K562 (cell line): ENCODE measurements around the gene WWOX. TPM values are rescaled to one million over a fixed set of nuclear protein-coding genes. Genes with fewer than 3 reads are reported as not detected.

ENCODE experiments used
- ATAC-seq: fragments of 200-7000 bp; cut with Tn5 transposase; 3 replicates; pipeline ENCODE4 v1.9.1; 2020; ENCODE audit warnings: moderate library complexity
- BruUV-seq: library from RNA; stranded (reverse); fragments of 400-500 nt; replicated peaks from 2 replicates; lab custom pipeline; 2021; lab: Mats Ljungman, UMichigan
- CTCF ChIA-PET: fragments of 300-600 bp; formaldehyde crosslinking; extraction: SDS; loops from one replicate; lab custom pipeline; 2021; ENCODE audit warnings: low intra/inter-chr PET ratio; lab: Yijun Ruan, JAX
- POLR2A ChIA-PET: fragments of 300-600, 350-650 bp; sonication (Branson Sonifier 250); formaldehyde crosslinking; extraction: SDS; loops from one replicate; lab custom pipeline; 2021; ENCODE audit warnings: antibody characterized with exemption, inconsistent platforms; lab: Yijun Ruan, JAX
- DNase-seq, 4 experiments: peaks; one replicate each; pipeline versions ENCODE4 v3.0.0 to v3.0.0-alpha.2; 2011 to 2018; ENCODE audit warnings: low spot score in 3 of 4, mixed read lengths in 3 of 4; ENCODE audit errors: extremely low read depth in 1 of 4
- FAIRE-seq: peaks from 2 replicates; lab custom pipeline; 2011; peaks lifted over from hg19 to GRCh38; lab: Jason Lieb, UNC
- H2AFZ ChIP-seq: 2 replicates; pipeline ENCODE4 v1.6.0; 2011; ENCODE audit warnings: low read depth, low read length, control low read depth, inconsistent platforms
- H3K27ac ChIP-seq: fragments of 200-600 bp; 3 replicates; pipeline ENCODE4 v1.8.0; 2011; ENCODE audit warnings: low read depth, mild to moderate bottlenecking, control low read depth, inconsistent platforms, low read length, moderate library complexity, mixed read lengths; ENCODE audit errors: extremely low read depth
- H3K27me3 ChIP-seq, 2 experiments: fragments of 300-600 bp in 1 of 2; 2 replicates in 1 of 2; 3 replicates in 1 of 2; pipeline versions ENCODE4 v1.6.0 to v1.8.0; 2011; ENCODE audit warnings: inconsistent platforms in 2 of 2, low read length in 2 of 2, mild to moderate bottlenecking in 1 of 2, mixed read lengths in 1 of 2, moderate library complexity in 1 of 2; ENCODE audit not compliant: control insufficient read depth in 2 of 2, insufficient read depth in 2 of 2
- H3K36me3 ChIP-seq: fragments of 300-600 bp; 3 replicates; pipeline ENCODE4 v1.8.0; 2011; ENCODE audit warnings: mild to moderate bottlenecking, low read length, inconsistent platforms; ENCODE audit not compliant: control insufficient read depth, insufficient read depth
- H3K4me1 ChIP-seq, 2 experiments: fragments of 200-600 bp in 1 of 2; replicated peaks in 1 of 2; 2 replicates in 1 of 2; 3 replicates in 1 of 2; pipeline versions ENCODE4 v1.5.1 to v1.8.0; 2011; ENCODE audit warnings: inconsistent platforms in 2 of 2, low read length in 2 of 2, mild to moderate bottlenecking in 1 of 2, mixed read lengths in 1 of 2, moderate library complexity in 1 of 2; ENCODE audit not compliant: control insufficient read depth in 2 of 2, insufficient read depth in 2 of 2
- H3K4me2 ChIP-seq: 2 replicates; pipeline ENCODE4 v1.6.1; 2011; ENCODE audit warnings: low read length, control low read depth, inconsistent platforms, mixed read lengths; ENCODE audit not compliant: insufficient read depth
- H3K4me3 ChIP-seq: fragments of 200-600 bp; sonication (generic), shearing (Covaris generic); 2 replicates; pipeline ENCODE4 v1.5.1; 2016; ENCODE audit warnings: control low read depth, inconsistent platforms
- H3K79me2 ChIP-seq: fragments of 200-600 bp; 3 replicates; pipeline ENCODE4 v1.8.0; 2011; ENCODE audit warnings: low read length, inconsistent platforms; ENCODE audit not compliant: control insufficient read depth, insufficient read depth
- H3K9ac ChIP-seq, 2 experiments: 2 replicates each; pipeline versions ENCODE4 v1.6.0 to v1.6.1; 2011; ENCODE audit warnings: low read depth in 2 of 2, low read length in 2 of 2, control low read depth in 1 of 2, inconsistent platforms in 1 of 2, mild to moderate bottlenecking in 1 of 2, mixed read lengths in 1 of 2; ENCODE audit not compliant: insufficient read depth in 1 of 2
- H3K9me1 ChIP-seq: one replicate; pipeline ENCODE4 v1.6.0; 2011; ENCODE audit warnings: inconsistent platforms, mild to moderate bottlenecking, low read length, moderate library complexity; ENCODE audit not compliant: control insufficient read depth, insufficient read depth
- H3K9me3 ChIP-seq: replicated peaks from 2 replicates; pipeline ENCODE4 v1.5.1; 2011; ENCODE audit warnings: low read depth, low read length, inconsistent platforms; ENCODE audit not compliant: control insufficient read depth, insufficient read depth
- H4K20me1 ChIP-seq: replicated peaks from 2 replicates; pipeline ENCODE4 v1.6.1; 2011; ENCODE audit warnings: low read length, inconsistent platforms, mixed read lengths; ENCODE audit not compliant: control insufficient read depth, insufficient read depth
- BHLHE40 ChIP-seq: IDR thresholded peaks from 2 replicates; pipeline ENCODE4 v1.6.1; 2011; ENCODE audit warnings: low read length, improper control_type of control experiment
- CAMTA2 ChIP-seq: fragments of 250-450 bp; sonication (Bioruptor Pico); conservative IDR thresholded peaks from 2 replicates; pipeline ENCODE4 v1.5.1; 2022
- CBX3 ChIP-seq, 2 experiments: IDR thresholded peaks; 1 replicate in 1 of 2; 2 replicates in 1 of 2; pipeline ENCODE4 v1.6.1; 2012; ENCODE audit warnings: inconsistent platforms in 2 of 2, low read length in 2 of 2, borderline replicate concordance in 1 of 2, control low read depth in 1 of 2
- HDAC1 ChIP-seq, 2 experiments: fragments of 450-650 bp; IDR thresholded peaks; 2 replicates each; pipeline ENCODE4 v1.6.1; 2016 to 2017; ENCODE audit warnings: inconsistent platforms in 1 of 2, mild to moderate bottlenecking in 1 of 2, moderate library complexity in 1 of 2
- HEY1 ChIP-seq: fragments of 250-450 bp; sonication (Bioruptor Pico); IDR thresholded peaks from 2 replicates; pipeline ENCODE4 v1.5.0; 2020; ENCODE audit warnings: mild to moderate bottlenecking, moderate library complexity, borderline replicate concordance
- KLF16 ChIP-seq: IDR thresholded peaks from 2 replicates; pipeline ENCODE4 v1.6.1; 2016; ENCODE audit warnings: antibody characterized with exemption
- MAFK ChIP-seq: IDR thresholded peaks from 2 replicates; pipeline ENCODE4 v1.6.1; 2011; ENCODE audit warnings: low read length, improper control_type of control experiment
- MIER1 ChIP-seq: fragments of 450-650 bp; IDR thresholded peaks from 2 replicates; pipeline ENCODE4 v1.6.1; 2016; ENCODE audit warnings: antibody characterized with exemption, mild to moderate bottlenecking, low read depth
- PHB ChIP-seq: fragments of 250-450 bp; sonication (Bioruptor Pico); IDR thresholded peaks from 2 replicates; pipeline ENCODE4 v1.5.0; 2021
- PTRF ChIP-seq: fragments of 450-650 bp; IDR thresholded peaks from 2 replicates; pipeline ENCODE4 v1.6.1; 2016; ENCODE audit warnings: mild to moderate bottlenecking, missing genetic modification characterization, missing compliant biosample characterization
- RBM14 ChIP-seq: fragments of 200-400 bp; formaldehyde crosslinking; IDR thresholded peaks from 2 replicates; pipeline ENCODE4 v1.6.1; 2018; ENCODE audit warnings: low read depth, mild to moderate bottlenecking, low read length, moderate library complexity, borderline replicate concordance; ENCODE audit not compliant: insufficient read depth
- SMAD1 ChIP-seq: fragments of 150-350 bp; IDR thresholded peaks from 2 replicates; pipeline ENCODE4 v1.6.1; 2014; ENCODE audit warnings: low read length, low read depth; ENCODE audit not compliant: partially characterized antibody
- SMAD3 ChIP-seq: fragments of 450-650 bp; formaldehyde crosslinking; conservative IDR thresholded peaks from 2 replicates; pipeline ENCODE4 v1.4.0; 2020; ENCODE audit warnings: mild to moderate bottlenecking
- SMC3 ChIP-seq: conservative IDR thresholded peaks from 2 replicates; pipeline ENCODE4 v1.6.1; 2011; ENCODE audit warnings: low read depth, low read length, improper control_type of control experiment; ENCODE audit not compliant: insufficient read depth
- TAF9B ChIP-seq: fragments of 450-650 bp; IDR thresholded peaks from 2 replicates; pipeline ENCODE4 v1.6.1; 2018; ENCODE audit warnings: mild to moderate bottlenecking; ENCODE audit not compliant: partially characterized antibody
- TCF7L2 ChIP-seq: fragments of 150-350 bp; IDR thresholded peaks from 2 replicates; pipeline ENCODE4 v1.6.1; 2016; ENCODE audit warnings: low read depth, mild to moderate bottlenecking, low read length, moderate library complexity
- TRIM24 ChIP-seq, 2 experiments: fragments of 450-650 bp; IDR thresholded peaks; 2 replicates each; pipeline ENCODE4 v1.6.1; 2016
- ZNF583 ChIP-seq: fragments of 250-450 bp; sonication (Bioruptor Pico); IDR thresholded peaks from 2 replicates; pipeline ENCODE4 v1.4.0; 2020
- WGBS: fragments of 100-300 bp; shearing (Covaris generic); methylation state at CpG from one replicate; pipeline ENCODE4 v1.1.6; 2016; ENCODE audit warnings: low coverage, mixed read lengths; ENCODE audit not compliant: insufficient coverage; ENCODE audit errors: missing lambda C conversion rate; 5-methylcytosine and 5-hydroxymethylcytosine counted together
- in situ Hi-C: fragments of 300-500 bp; cut with MboI; formaldehyde crosslinking; loops from 4 replicates; pipeline ENCODE4 v1.15.0; 2018; ENCODE audit warnings: inconsistent platforms, mixed read lengths
- intact Hi-C: fragments of 100-400 bp; cut with micrococcal nuclease; formaldehyde crosslinking; loops from 2 replicates; pipeline ENCODE4 v1.14.2; 2022
- polyA plus RNA-seq, 8 experiments: library from polyadenylated mRNA; depleted of rRNA in 4 of 8; stranded (reverse) in 5 of 8; unstranded in 3 of 8; fragments of >200 nt; fragmentation: Nextera tagmentation in 2 of 8; fragmentation: Illumina TruSeq in 1 of 8; extraction: Ambion mirVana in 2 of 8; extraction: Trizol in 1 of 8; gene quantifications; 2 replicates each; pipeline versions ENCODE4 v1.2.1 to v1.2.3, GENCODE V29; 2011 to 2014; ENCODE audit warnings: inconsistent platforms in 1 of 8, missing spikeins in 1 of 8
- total RNA-seq, 7 experiments: library from RNA; depleted of rRNA in 6 of 7; stranded (reverse); fragments of >200 nt in 6 of 7; fragmentation: Illumina TruSeq in 2 of 7; extraction: Trizol in 2 of 7; gene quantifications; 2 replicates each; pipeline versions ENCODE4 v1.2.1 to v1.2.3, GENCODE V29; 2011 to 2021; ENCODE audit warnings: low replicate concordance in 1 of 7
- TF ChIP-seq, protein P1 (sequence below), 2 experiments: fragments of 450-650 bp; formaldehyde crosslinking in 1 of 2; IDR thresholded peaks; 2 replicates each; pipeline versions ENCODE4 v1.4.0 to v1.6.1; 2014 to 2020; ENCODE audit warnings: mild to moderate bottlenecking in 2 of 2, borderline replicate concordance in 1 of 2, low read depth in 1 of 2

The WWOX gene
- total and polyA plus RNA-seq, 9 of the 15 experiments (the other 6 are each of a cell fraction or from before 2014, with no cell fraction given) = 1.6 to 22.7 (median 8.1) TPM

DNA sequence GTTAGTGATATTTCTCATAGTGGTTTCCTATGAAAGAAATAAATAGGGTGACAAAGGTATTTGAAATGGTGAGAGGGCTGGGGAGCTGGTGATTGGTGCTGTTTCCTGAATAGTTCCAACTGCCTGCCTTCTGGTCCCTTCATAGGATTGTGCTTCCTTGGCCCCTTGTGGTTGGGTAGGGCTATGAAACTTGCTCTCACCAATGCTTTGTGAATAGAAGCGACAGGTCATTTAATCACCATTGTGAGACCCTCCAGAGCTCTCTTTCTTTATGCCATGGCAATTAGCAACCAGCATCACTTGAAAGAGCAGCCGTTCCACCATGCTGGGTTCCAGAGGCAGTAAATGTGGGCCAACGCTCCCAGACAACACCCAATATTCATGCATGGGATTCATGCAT, 23.7 kb upstream of the WWOX start:
- in situ Hi-C loops = no loop called here
- 0% methylated on average over 3 of the region's 3 CpGs for WGBS
- DNase-seq (no peak), ATAC-seq (peak; percentile 47; the same call in 1 of the 3 replicates), FAIRE-seq (no peak)
- H3K9me1 ChIP-seq = no peaks in the 10 kb centered on the region
- H3K27ac ChIP-seq = no peak overlapping the region
- H3K4me1 ChIP-seq = no peaks in the 10 kb centered on the region
- H4K20me1 ChIP-seq = no peaks in the 10 kb centered on the region
- peaks cover 0 to 4% of the 10 kb centered on the region in 2 experiments; a peak in 2 of 5 replicates for H3K27me3 ChIP-seq
- no peak overlapping the region for H3K4me2 ChIP-seq
- H3K9ac ChIP-seq = no peak overlapping the region
- ChIA-PET CTCF (no interaction called here), POLR2A (no interaction called here)
- no TSS peak for BruUV-seq
- no peak overlapping the region for H2AFZ ChIP-seq
- H3K36me3 ChIP-seq = no peaks in the 10 kb centered on the region
- intact Hi-C loops = no loop called here
- H3K4me3 ChIP-seq = no peak overlapping the region
- H3K79me2 ChIP-seq = no peaks in the 10 kb centered on the region
- H3K9me3 ChIP-seq = no peaks in the 10 kb centered on the region
- TF ChIP-seq MAFK (no peak), RBM14 (no peak), KLF16 (no peak), MIER1 (no peak), CBX3 (IDR thresholded peaks at IDR 0.05; ENCODE audit: borderline replicate concordance in 1 of 2, low read length in 2 of 2) (no peak), SMC3 (no peak), TAF9B (no peak), SMAD3 (no peak), TCF7L2 (no peak), ZNF583 (CRISPR knock-in tag) (no peak), TRIM24 (IDR thresholded peaks at IDR 0.05) (no peak), PTRF (tag) (no peak), SMAD1 (no peak), HDAC1 (IDR thresholded peaks at IDR 0.05) (no peak), PHB (CRISPR knock-in tag) (no peak), CAMTA2 (CRISPR knock-in tag) (no peak), BHLHE40 (no peak), HEY1 (CRISPR knock-in tag) (no peak)
- TF ChIP-seq, protein P1, sequence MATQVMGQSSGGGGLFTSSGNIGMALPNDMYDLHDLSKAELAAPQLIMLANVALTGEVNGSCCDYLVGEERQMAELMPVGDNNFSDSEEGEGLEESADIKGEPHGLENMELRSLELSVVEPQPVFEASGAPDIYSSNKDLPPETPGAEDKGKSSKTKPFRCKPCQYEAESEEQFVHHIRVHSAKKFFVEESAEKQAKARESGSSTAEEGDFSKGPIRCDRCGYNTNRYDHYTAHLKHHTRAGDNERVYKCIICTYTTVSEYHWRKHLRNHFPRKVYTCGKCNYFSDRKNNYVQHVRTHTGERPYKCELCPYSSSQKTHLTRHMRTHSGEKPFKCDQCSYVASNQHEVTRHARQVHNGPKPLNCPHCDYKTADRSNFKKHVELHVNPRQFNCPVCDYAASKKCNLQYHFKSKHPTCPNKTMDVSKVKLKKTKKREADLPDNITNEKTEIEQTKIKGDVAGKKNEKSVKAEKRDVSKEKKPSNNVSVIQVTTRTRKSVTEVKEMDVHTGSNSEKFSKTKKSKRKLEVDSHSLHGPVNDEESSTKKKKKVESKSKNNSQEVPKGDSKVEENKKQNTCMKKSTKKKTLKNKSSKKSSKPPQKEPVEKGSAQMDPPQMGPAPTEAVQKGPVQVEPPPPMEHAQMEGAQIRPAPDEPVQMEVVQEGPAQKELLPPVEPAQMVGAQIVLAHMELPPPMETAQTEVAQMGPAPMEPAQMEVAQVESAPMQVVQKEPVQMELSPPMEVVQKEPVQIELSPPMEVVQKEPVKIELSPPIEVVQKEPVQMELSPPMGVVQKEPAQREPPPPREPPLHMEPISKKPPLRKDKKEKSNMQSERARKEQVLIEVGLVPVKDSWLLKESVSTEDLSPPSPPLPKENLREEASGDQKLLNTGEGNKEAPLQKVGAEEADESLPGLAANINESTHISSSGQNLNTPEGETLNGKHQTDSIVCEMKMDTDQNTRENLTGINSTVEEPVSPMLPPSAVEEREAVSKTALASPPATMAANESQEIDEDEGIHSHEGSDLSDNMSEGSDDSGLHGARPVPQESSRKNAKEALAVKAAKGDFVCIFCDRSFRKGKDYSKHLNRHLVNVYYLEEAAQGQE (IDR thresholded peaks at IDR 0.05; ENCODE audit: borderline replicate concordance) = no peak
- TF ChIP-seq, protein P1 (CRISPR knock-in tag; IDR thresholded peaks at IDR 0.05; ENCODE audit: low read depth) = no peak
